Stimulated activated CD8-positive, alpha-beta memory T cell treated with anti-CD3 and anti-CD28 coated beads, Interleukin-15, amount 100 ng/mL, for 4 hours (primary cell): ENCODE data around the gene TXNL1.

Experiments
- DNase-seq, 2 donors: peaks; one replicate each; pipeline ENCODE4 v3.0.0-alpha.2; 2020; ENCODE audit warnings: low read depth in 2 of 2

TXNL1 gene

DNA sequence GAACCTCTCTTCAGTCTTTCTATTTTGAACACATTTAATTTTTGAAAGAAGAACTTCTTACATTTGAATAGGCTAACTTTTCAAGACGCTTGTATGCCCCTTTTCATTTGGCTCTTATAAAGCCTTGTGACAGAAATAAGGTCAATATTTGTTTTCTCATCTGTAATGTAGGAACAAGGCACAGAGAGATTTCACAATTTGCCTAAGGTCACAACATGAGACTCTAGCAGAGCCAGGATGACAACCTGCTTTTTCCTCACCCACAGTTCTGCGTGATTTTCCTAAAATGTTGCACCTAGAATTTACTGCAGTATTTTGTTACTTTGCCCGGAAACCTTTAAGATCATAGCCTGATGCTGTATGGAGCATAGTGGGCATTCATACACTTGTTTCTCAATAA is 67.4 kb downstream of the TXNL1 start:
- no peak for DNase-seq

DNA sequence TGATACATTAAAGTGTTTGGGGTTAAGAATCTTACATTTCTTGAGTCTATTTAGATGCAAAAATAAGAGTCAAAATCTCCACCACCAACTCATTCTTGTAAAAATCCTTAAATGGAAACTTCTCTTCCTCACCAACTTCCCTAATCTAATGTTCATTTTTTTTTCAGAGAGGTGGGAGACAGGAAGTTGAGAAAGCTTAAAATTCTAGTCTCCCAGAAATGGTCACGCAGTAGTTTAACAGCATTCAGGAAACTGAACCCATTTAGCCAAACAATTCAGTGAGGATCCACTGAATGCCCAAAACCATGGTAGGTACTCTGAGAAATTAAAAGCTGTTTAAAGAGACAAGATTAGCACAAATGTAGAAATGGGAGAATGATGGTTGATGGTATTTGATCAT is 69.0 kb downstream of the TXNL1 start:
- DNase-seq = no peak

- DNase-seq = no peak
These were observed 69.4 kb downstream of the TXNL1 start for GRCh38 chr18:56568986-56569385.

GRCh38 chr18:56565551-56566345 is 72.6 kb downstream of the TXNL1 start:
- DNase-seq = no peak

DNA sequence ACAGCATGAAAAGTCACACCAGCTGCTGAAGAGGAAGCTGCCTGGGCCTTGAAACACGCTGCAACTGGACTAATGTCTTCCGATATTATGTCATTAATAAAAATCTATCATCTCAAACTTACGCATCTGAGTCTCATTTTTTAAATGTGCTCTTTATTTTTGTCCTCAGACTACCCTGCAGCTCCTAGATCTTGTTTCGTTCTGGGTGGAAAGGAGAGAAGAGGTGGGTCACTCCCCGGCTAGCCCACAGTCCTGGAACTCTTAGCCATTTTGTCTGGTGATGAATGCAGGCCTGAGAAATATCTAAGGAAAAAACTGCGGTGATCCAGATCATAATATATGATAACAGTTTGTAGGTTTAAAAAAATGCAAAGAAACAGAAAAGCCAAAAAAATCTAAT is 73.3 kb downstream of the TXNL1 start:
- DNase-seq = no peak

DNA sequence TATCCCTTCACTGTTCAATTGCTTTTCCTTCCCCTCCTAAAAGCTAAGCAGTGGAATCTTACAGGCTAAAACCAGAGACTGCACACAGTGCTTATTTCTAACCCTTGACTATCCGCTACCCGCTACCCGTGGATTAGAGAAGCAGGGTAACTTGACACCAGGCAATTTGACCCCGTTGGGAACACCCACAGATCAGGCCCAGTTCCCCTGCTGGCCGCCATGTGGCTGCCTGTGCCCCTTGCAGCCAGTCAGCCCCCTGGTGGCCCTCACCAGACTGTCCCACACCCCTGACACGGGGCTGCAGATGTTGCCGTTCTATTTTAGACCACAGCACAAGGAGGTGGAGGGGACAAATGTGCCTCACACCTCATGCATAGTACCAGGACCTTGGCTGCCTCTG is 74.8 kb downstream of the TXNL1 start:
- DNase-seq = no peak

DNA sequence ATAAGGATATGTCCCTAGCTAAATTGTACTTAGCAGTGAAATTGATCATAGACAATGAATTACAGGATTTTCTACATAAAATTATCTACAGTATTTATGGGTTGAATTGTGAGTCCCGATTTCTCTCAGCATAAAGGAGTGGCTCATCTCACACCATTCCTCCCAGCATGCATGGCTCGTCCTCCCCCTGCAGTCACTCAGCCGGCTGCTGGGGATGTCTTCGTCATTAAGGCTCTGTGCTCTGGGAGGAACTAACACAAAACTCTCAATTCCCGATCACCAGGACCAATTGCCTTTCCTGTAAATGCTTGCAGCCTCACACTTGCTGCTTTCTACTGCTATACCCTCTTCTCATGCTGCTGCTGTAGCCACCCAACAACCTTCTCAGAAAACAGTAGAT is 75.9 kb downstream of the TXNL1 start:
- no peak for DNase-seq

- no peak for DNase-seq
These were observed 77.4 kb downstream of the TXNL1 start for GRCh38 chr18:56560992-56561391.

DNA sequence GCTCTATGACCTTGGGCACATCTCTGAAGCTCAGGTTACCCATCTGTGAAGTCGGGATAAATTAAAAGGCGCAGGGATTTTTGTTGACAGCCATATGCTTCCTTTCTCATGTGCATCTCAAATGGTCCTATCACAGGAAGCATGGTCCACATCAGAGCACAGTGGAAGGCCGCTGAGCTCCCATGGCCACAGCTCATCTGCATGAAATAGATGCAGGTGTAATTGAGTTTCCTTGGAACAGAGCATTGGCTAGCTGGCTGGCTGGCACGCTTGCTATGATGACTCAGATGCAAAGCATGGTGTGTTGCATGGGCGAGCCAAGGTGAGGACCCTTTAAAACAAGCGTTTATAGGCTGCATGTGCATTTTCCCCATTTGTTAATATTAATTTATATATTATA is 79.3 kb downstream of the TXNL1 start:
- no peak for DNase-seq

DNA sequence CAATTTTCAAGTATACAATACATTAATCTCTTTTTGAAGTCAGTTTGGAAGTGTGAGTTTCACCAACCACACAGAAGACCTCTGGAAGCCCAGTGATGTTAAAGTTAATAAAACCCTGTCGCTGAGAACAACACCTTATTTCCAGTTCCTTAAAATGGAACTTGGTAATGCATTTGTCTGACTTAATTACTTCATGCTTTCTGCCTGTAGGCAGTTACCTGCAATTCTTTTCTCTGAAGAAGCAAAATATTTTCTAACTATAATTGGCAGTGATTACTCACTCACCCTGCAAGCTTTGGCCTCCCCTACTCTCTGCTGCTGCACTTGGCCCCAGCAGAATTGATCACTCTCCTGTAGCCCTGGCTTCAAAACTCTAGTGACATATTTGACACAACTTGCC is 81.5 kb downstream of the TXNL1 start:
- DNase-seq = no peak

- no peak for DNase-seq
These were observed 88.3 kb downstream of the TXNL1 start for GRCh38 chr18:56550121-56550520.
